KG1 (cell line): ENCODE data around the gene EFCAB6.

Experiments
- DNase-seq: peaks from one replicate; lab custom pipeline; 2025; lab: John Stamatoyannopoulos, UW

EFCAB6 gene

GRCh38 chr22:43542681-43543521 lies 269.2 kb downstream of the EFCAB6 start:
- DNase-seq: no peak

GRCh38 chr22:43541462-43542407 lies 270.4 kb downstream of the EFCAB6 start:
- no peak for DNase-seq

GRCh38 chr22:43541022-43541421 lies 271.1 kb downstream of the EFCAB6 start:
- no peak for DNase-seq

- DNase-seq: no peak
These were observed 271.6 kb downstream of the EFCAB6 start for GRCh38 chr22:43540529-43540923.

- no peak for DNase-seq
These were observed 272.3 kb downstream of the EFCAB6 start for GRCh38 chr22:43539572-43540528.

- no peak for DNase-seq
These were observed 275.0 kb downstream of the EFCAB6 start for GRCh38 chr22:43537019-43537585.

GRCh38 chr22:43535741-43536140 lies 276.4 kb downstream of the EFCAB6 start:
- no peak for DNase-seq

GRCh38 chr22:43535336-43535735 lies 276.8 kb downstream of the EFCAB6 start:
- no peak for DNase-seq

GRCh38 chr22:43534916-43535315 lies 277.2 kb downstream of the EFCAB6 start:
- DNase-seq: no peak

- DNase-seq: no peak
These were observed 278.3 kb downstream of the EFCAB6 start for GRCh38 chr22:43533656-43534428.

GRCh38 chr22:43533156-43533530 lies 279.0 kb downstream of the EFCAB6 start:
- DNase-seq: no peak

- no peak for DNase-seq
These were observed 279.6 kb downstream of the EFCAB6 start for GRCh38 chr22:43532301-43533155.

GRCh38 chr22:43531651-43532050 lies 280.5 kb downstream of the EFCAB6 start:
- DNase-seq: no peak

- DNase-seq: no peak
These were observed 281.5 kb downstream of the EFCAB6 start for GRCh38 chr22:43530349-43531201.

- no peak for DNase-seq
These were observed 282.2 kb downstream of the EFCAB6 start for GRCh38 chr22:43529934-43530333.

- DNase-seq: no peak
These were observed 282.6 kb downstream of the EFCAB6 start for GRCh38 chr22:43529461-43529860.

GRCh38 chr22:43528601-43529360 lies 283.3 kb downstream of the EFCAB6 start:
- DNase-seq: no peak

- DNase-seq: no peak
These were observed 285.2 kb downstream of the EFCAB6 start for GRCh38 chr22:43526946-43527345.
